ENCODE measurements around the gene NUP54. TPM values are rescaled to one million over a fixed set of nuclear protein-coding genes. Genes with fewer than 3 reads are reported as not detected.

Gene NUP54
- polyA plus RNA-seq, 2 of the 4 experiments (the other 2 are of a cell fraction) = 32.1 to 43.2 TPM

GRCh38 chr4:76091052-76091451, 57.1 kb downstream of the NUP54 start (continued):
- TF ChIP-seq PBX3 (IDR thresholded peaks at IDR 0.05) (no peak), SREBF2 (IDR thresholded peaks at IDR 0.05) (no peak), RAD21 (conservative IDR thresholded peaks at IDR 0.05 in 1 of 2, IDR thresholded peaks at IDR 0.05 in 1 of 2) (no peak), USF2 (IDR thresholded peaks at IDR 0.05) (no peak), ELK1 (IDR thresholded peaks at IDR 0.05; ENCODE audit: low read depth, low read length) (no peak), FOXS1 (CRISPR knock-in tag; IDR thresholded peaks at IDR 0.05) (no peak)

- POLR2A ChIA-PET = no interaction called here
- H3K27ac ChIP-seq = no peak overlapping the region
- no peaks in the 10 kb centered on the region for H3K4me1 ChIP-seq
- H3K9me3 ChIP-seq = no peaks in the 10 kb centered on the region
- DNase-seq (ENCODE audit: low read depth in 1 of 2, low spot score in 1 of 2) (no peak), ATAC-seq (no peak), FAIRE-seq (no peak)
- TF ChIP-seq PBX3 (IDR thresholded peaks at IDR 0.05) = no peak
- TF ChIP-seq HES2 (IDR thresholded peaks at IDR 0.05) = no peak
- no peak for TF ChIP-seq MYC (IDR thresholded peaks at IDR 0.05; ENCODE audit: borderline replicate concordance, low read length)
- TF ChIP-seq ZNF302 (CRISPR knock-in tag; IDR thresholded peaks at IDR 0.05) = no peak
- no peak overlapping the region for H3K4me3 ChIP-seq
- CTCF ChIA-PET = no interaction called here
- no peak overlapping the region for H3K4me2 ChIP-seq
- WGBS (ENCODE audit: missing lambda C conversion rate) = 82% methylated on average over 7 of the region's 7 CpGs
Measured at GRCh38 chr4:76090241-76090691, 57.9 kb downstream of the NUP54 start.

- WGBS (ENCODE audit: missing lambda C conversion rate) = 100% methylated on average over 2 of the region's 2 CpGs
- FAIRE-seq (no peak), ATAC-seq (no peak), DNase-seq (ENCODE audit: low read depth in 1 of 2, low spot score in 1 of 2) (no peak)
- TF ChIP-seq MYC (IDR thresholded peaks at IDR 0.05; ENCODE audit: borderline replicate concordance, low read length) (no peak), TP53 (CRISPR knock-in tag; IDR thresholded peaks at IDR 0.05) (no peak), ESRRA (IDR thresholded peaks at IDR 0.05; ENCODE audit: borderline replicate concordance, low read length) (no peak), ZSCAN20 (CRISPR knock-in tag; IDR thresholded peaks at IDR 0.05) (no peak), FOXS1 (CRISPR knock-in tag; IDR thresholded peaks at IDR 0.05) (no peak), RFX5 (IDR thresholded peaks at IDR 0.05) (no peak), ZFP36 (IDR thresholded peaks at IDR 0.05; ENCODE audit: borderline replicate concordance, partially characterized antibody) (no peak)
- Histone ChIP-seq H3K4me2 (no peak overlapping the region), H3K9me3 (no peaks in the 10 kb centered on the region), H3K4me1 (no peaks in the 10 kb centered on the region), H3K27ac (no peak overlapping the region), H3K4me3 (no peak overlapping the region)
- ChIA-PET POLR2A (no interaction called here), CTCF (no interaction called here)
Measured at GRCh38 chr4:76088719-76089118, 59.5 kb downstream of the NUP54 start.

- Histone ChIP-seq H3K9me3 (no peaks in the 10 kb centered on the region), H3K4me1 (no peaks in the 10 kb centered on the region), H3K4me2 (peak overlapping the region; percentile 65), H3K4me3 (0 out of 3 replicates have a peak overlapping the region, but pooled peaks have one; percentile 20), H3K27ac (peak overlapping the region in 1 of 2 experiments; percentile 48; a peak in 1 of 6 replicates)
- ChIA-PET POLR2A (no interaction called here), CTCF (interaction anchor here (0.6 to 2.8 kb wide), 18 partner anchors 10 to 433 kb away, joined by 3 to 18 read pairs (median 4); no protein-coding TSS in a partner anchor)
- WGBS (ENCODE audit: missing lambda C conversion rate) = 22% methylated on average over 13 of the region's 13 CpGs
- no peak for FAIRE-seq
- DNase-seq (ENCODE audit: low read depth in 1 of 2, low spot score in 1 of 2) = peak; percentile 56 to 64
- peak; percentile 97 to 98 for ATAC-seq
- TF ChIP-seq NPAS2 (CRISPR knock-in tag; IDR thresholded peaks at IDR 0.05; ENCODE audit: borderline replicate concordance) (no peak), CTCF (IDR thresholded peaks at IDR 0.05) (peak; percentile 48), HOXB13 (CRISPR knock-in tag; IDR thresholded peaks at IDR 0.05; ENCODE audit: low read depth) (no peak), POLR2A (IDR thresholded peaks at IDR 0.05; ENCODE audit: low read length) (no peak), SMC3 (IDR thresholded peaks at IDR 0.05) (0 out of 3 replicates have a peak, but pooled peaks have one; percentile 25), MAX (IDR thresholded peaks at IDR 0.05) (peak; percentile 77), E2F6 (IDR thresholded peaks at IDR 0.05; ENCODE audit: borderline replicate concordance, low read depth) (peak; percentile 23; the same call in 1 of the 2 replicates), RAD21 (conservative IDR thresholded peaks at IDR 0.05 in 1 of 2, IDR thresholded peaks at IDR 0.05 in 1 of 2) (peak; percentile 53 to 68), HDAC2 (IDR thresholded peaks at IDR 0.05) (no peak), KDM1A (IDR thresholded peaks at IDR 0.05; ENCODE audit: low read depth) (no peak)
Measured at GRCh38 chr4:76087007-76087769, 61.0 kb downstream of the NUP54 start.

Data from A549 (cell line).